ENCODE results near the gene NPC1.

Gene NPC1

GRCh38 chr18:23608211-23608610 lies 21.9 kb upstream of the NPC1 start:
- DNase-seq (ENCODE audit: low read depth) = no peak
- TF ChIP-seq CTCF (IDR thresholded peaks at IDR 0.05; ENCODE audit: low read depth, low read length) (no peak), MAX (IDR thresholded peaks at IDR 0.05; ENCODE audit: low read depth, low read length) (no peak), MYC (IDR thresholded peaks at IDR 0.05; ENCODE audit: low read depth, low read length) (no peak)
- no peak overlapping the region for H3K4me3 ChIP-seq (ENCODE audit: low read depth, low read length)

GRCh38 chr18:23605941-23606340 lies 19.6 kb upstream of the NPC1 start:
- TF ChIP-seq MAX (IDR thresholded peaks at IDR 0.05; ENCODE audit: low read depth, low read length) (no peak), POLR2A (IDR thresholded peaks at IDR 0.05; ENCODE audit: extremely low read depth, insufficient read length) (no peak), CTCF (IDR thresholded peaks at IDR 0.05; ENCODE audit: low read depth, low read length) (no peak), MYC (IDR thresholded peaks at IDR 0.05; ENCODE audit: low read depth, low read length) (no peak)
- no peak overlapping the region for H3K4me3 ChIP-seq (ENCODE audit: low read depth, low read length)
- DNase-seq (ENCODE audit: low read depth) = no peak

GRCh38 chr18:23599809-23600208 lies 13.5 kb upstream of the NPC1 start:
- no peak overlapping the region for H3K4me3 ChIP-seq (ENCODE audit: low read depth, low read length)
- no peak for DNase-seq (ENCODE audit: low read depth)
- TF ChIP-seq CTCF (IDR thresholded peaks at IDR 0.05; ENCODE audit: low read depth, low read length) (no peak), POLR2A (IDR thresholded peaks at IDR 0.05; ENCODE audit: extremely low read depth, insufficient read length) (no peak), MYC (IDR thresholded peaks at IDR 0.05; ENCODE audit: low read depth, low read length) (no peak), MAX (IDR thresholded peaks at IDR 0.05; ENCODE audit: low read depth, low read length) (no peak)

- no peak overlapping the region for H3K4me3 ChIP-seq (ENCODE audit: low read depth, low read length)
- no peak for DNase-seq (ENCODE audit: low read depth)
- TF ChIP-seq POLR2A (IDR thresholded peaks at IDR 0.05; ENCODE audit: extremely low read depth, insufficient read length) (no peak), MYC (IDR thresholded peaks at IDR 0.05; ENCODE audit: low read depth, low read length) (no peak), CTCF (IDR thresholded peaks at IDR 0.05; ENCODE audit: low read depth, low read length) (no peak), MAX (IDR thresholded peaks at IDR 0.05; ENCODE audit: low read depth, low read length) (no peak)
Observed at GRCh38 chr18:23596183-23596582, 9.9 kb upstream of the NPC1 start.

- H3K4me3 ChIP-seq (ENCODE audit: low read depth, low read length) = no peak overlapping the region
- DNase-seq (ENCODE audit: low read depth) = no peak
- TF ChIP-seq MYC (IDR thresholded peaks at IDR 0.05; ENCODE audit: low read depth, low read length) (no peak), MAX (IDR thresholded peaks at IDR 0.05; ENCODE audit: low read depth, low read length) (no peak), POLR2A (IDR thresholded peaks at IDR 0.05; ENCODE audit: extremely low read depth, insufficient read length) (no peak), CTCF (IDR thresholded peaks at IDR 0.05; ENCODE audit: low read depth, low read length) (no peak)
Observed at GRCh38 chr18:23595591-23595990, 9.3 kb upstream of the NPC1 start.

- TF ChIP-seq CTCF (IDR thresholded peaks at IDR 0.05; ENCODE audit: low read depth, low read length) (no peak), POLR2A (IDR thresholded peaks at IDR 0.05; ENCODE audit: extremely low read depth, insufficient read length) (no peak), MYC (IDR thresholded peaks at IDR 0.05; ENCODE audit: low read depth, low read length) (no peak)
- no peak for DNase-seq (ENCODE audit: low read depth)
Observed at GRCh38 chr18:23593720-23594119, 7.4 kb upstream of the NPC1 start.

More at GRCh38 chr18:23593720-23594119, 7.4 kb upstream of the NPC1 start:
- no peak overlapping the region for H3K4me3 ChIP-seq (ENCODE audit: low read depth, low read length)
